Astrocyte (in vitro differentiated cells and primary cell): Measurements from ENCODE around the gene PCDHGB2.
"Not testable (repeated sequence)": the region's sequence is repeated elsewhere in the genome, so short reads cannot be mapped to it uniquely, and the experiment has no call there.

ENCODE experiments used
- EZH2 ChIP-seq: IDR thresholded peaks from 2 replicates; pipeline ENCODE4 v1.6.1; 2012; ENCODE audit warnings: mild to moderate bottlenecking, low read length, inconsistent platforms; ENCODE audit not compliant: insufficient read depth
- TF ChIP-seq, protein P1 (sequence below): IDR thresholded peaks from 2 replicates; pipeline ENCODE4 v1.5.1; 2011; ENCODE audit warnings: low read depth, mild to moderate bottlenecking, inconsistent platforms, low read length, moderate library complexity; ENCODE audit not compliant: insufficient read depth

DNA sequence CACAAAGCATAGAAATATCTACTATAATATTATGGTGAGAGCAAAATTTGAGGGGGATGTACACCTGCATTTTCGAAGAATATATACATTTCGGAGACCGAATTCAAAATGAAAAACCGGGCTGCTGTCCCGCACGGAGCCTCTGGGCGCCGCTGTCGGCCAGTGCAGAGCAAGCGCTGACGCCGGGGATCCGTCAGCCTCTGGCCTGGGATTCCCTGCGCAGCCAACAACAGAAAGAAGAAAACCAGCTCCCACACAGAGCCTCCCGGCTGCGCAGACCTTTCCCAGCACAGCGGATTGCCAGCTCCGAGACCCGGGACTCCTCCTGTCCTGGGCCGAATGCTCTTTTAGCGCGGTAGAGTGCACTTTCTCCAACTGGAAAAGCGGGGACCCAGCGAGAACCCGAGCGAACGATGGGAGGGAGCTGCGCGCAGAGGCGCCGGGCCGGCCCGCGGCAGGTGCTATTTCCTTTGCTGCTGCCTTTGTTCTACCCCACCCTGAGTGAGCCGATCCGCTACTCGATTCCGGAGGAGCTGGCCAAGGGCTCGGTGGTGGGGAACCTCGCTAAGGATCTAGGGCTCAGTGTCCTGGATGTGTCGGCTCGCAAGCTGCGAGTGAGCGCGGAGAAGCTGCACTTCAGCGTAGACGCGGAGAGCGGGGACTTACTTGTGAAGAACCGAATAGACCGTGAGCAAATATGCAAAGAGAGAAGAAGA, 48.2 kb downstream of the PCDHGB2 start, which contains the start of gene PCDHGB6:
- TF ChIP-seq, protein P1, sequence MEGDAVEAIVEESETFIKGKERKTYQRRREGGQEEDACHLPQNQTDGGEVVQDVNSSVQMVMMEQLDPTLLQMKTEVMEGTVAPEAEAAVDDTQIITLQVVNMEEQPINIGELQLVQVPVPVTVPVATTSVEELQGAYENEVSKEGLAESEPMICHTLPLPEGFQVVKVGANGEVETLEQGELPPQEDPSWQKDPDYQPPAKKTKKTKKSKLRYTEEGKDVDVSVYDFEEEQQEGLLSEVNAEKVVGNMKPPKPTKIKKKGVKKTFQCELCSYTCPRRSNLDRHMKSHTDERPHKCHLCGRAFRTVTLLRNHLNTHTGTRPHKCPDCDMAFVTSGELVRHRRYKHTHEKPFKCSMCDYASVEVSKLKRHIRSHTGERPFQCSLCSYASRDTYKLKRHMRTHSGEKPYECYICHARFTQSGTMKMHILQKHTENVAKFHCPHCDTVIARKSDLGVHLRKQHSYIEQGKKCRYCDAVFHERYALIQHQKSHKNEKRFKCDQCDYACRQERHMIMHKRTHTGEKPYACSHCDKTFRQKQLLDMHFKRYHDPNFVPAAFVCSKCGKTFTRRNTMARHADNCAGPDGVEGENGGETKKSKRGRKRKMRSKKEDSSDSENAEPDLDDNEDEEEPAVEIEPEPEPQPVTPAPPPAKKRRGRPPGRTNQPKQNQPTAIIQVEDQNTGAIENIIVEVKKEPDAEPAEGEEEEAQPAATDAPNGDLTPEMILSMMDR = peak; percentile 43
- not testable (repeated sequence) for TF ChIP-seq EZH2
